IPS-11a (cell line): Measurements from ENCODE around the gene BICD1.
A peak's percentile ranks its signal among the peaks of the same experiment; 100 is the strongest.

ENCODE experiments used
- H3K4me3 ChIP-seq: one replicate; pipeline ENCODE4 v1.5.1; 2013; ENCODE audit warnings: low read depth, low read length, control low read depth

BICD1 gene

DNA sequence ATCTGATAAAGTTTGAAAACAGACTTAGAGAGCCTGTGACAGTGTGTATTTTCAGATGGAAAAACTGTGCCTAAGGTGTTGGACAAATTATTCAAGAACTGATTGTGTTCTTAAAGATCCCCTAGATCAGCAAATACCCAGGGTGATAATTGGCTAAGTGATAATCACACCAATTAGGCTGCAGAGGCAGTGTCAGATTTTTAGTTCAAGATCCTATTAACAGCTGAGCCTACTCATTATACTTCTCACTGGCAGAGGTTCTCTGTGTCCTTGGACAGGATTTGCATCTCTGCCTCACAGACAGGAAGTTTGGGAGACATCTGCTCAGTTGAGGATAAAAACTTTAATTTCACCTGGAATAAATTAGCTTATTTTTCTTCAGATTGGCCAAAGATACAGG lies 288.4 kb downstream of the BICD1 start:
- no peak overlapping the region for H3K4me3 ChIP-seq

- no peak overlapping the region for H3K4me3 ChIP-seq
Observed at GRCh38 chr12:32397696-32398095, 291.0 kb downstream of the BICD1 start.

DNA sequence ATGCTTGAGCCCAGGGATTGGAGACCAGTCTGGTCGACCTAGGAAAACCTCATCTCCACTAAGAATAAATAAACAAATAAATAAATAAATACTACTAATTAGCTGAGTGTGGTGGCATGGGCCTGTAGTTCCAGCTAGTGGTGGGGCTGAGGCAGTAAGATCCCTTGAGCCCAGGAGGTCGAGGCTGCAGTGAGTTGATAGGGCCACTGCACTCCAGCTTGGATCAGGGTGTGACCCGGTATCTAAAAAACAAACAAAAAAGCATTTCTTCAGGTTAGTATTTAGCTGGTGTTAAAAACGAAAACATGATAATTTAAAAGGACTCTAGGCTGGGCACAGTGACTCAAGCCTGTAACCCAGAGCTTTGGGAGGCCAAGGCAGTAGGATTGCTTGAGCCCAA lies 291.5 kb downstream of the BICD1 start:
- H3K4me3 ChIP-seq, result peak overlapping the region; percentile 97

DNA sequence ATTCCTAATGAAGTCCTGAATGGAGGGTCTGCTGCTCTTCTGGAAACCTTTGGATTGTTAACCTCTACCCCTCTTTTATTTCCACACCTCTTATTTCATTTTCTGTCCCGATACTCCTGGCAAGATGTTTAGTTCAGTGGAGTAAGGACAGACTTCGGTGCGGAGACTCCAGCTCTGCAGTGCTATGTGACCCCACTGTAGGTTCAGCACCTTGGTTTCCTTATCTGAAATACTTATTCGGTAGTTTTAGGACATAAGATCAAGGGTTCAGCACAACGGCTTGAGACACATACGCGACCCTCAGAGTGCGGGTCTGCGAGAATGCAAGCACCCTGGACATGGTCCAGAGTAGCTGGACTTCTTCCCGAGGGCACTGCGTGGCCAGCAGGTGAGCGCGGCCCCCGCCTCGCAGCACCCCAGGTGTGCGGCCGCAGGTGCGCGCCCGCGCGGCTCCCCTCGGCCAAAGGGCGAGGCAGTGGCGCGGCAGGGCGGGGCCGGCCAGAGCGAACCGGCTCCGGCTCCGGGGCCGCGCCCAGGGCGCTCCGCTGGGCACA lies 292.2 kb downstream of the BICD1 start:
- peak overlapping the region; percentile 97 for H3K4me3 ChIP-seq

DNA sequence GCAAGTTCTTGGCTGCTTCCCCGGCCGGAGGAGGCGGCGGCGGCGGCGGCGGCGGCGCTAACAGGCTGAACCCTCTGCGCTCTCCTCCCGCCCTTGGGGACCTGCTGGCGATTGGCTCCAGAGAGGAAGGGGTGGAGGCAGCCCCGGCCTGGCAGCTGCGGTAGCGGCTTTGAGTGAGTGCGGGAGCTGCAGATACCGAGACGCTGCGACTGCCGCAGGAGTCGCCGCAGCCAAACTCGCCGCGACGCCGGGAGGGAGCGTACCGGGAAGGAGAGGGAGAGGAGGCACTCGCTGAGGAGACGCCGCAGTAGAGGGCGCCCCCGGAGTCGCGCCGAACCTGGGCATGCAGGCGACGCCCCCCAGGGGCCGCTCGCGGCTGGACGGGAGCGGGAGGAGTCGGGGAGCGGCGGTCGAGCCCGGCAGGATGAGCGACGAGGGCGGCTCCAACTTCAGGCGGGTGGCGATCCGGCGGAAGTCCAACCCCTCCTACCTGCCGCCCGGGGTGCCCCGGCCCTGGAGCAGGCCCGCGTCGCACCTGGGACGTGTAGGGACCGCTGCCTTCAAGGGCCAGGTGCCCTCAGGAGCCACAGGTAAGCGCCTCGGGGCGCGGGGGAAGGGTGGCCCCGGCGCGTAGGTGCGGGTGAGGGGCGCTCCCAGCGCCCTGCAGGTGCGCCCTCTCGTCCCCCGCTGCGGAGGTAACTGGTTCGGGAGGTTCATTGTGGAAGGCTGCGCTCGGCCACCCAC lies 292.9 kb downstream of the BICD1 start, which contains the start of gene FGD4:
FGD4 (plus strand) TSS at position 189 of the 744 bp plus-strand sequence.
- H3K4me3 ChIP-seq, result peak within 1 kb of the TSS; percentile 97

- peak overlapping the region; percentile 97 for H3K4me3 ChIP-seq
Observed at GRCh38 chr12:32400114-32400672, 293.5 kb downstream of the BICD1 start.

- peak overlapping the region; percentile 97 for H3K4me3 ChIP-seq
Observed at GRCh38 chr12:32400866-32401265, 294.2 kb downstream of the BICD1 start.

DNA sequence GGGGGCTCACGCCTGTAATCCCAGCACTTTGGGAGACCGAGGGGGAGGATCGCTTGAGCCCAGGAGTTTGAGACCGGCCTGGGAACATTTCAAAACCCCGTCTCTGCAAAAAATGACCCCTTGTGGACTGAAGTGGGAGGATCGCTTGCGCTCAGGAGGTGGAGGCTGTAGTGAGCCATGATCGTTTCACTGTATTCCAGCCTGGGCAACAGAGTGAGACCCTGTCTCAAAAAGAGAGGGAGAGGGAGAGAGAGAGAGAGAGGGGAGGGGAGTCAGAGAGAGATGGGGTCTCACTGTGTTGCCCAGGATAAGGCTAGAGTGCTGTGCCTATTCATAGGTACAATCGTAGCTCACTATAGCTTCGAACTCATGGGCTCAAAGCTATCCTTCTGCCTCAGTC lies 295.5 kb downstream of the BICD1 start:
- no peak overlapping the region for H3K4me3 ChIP-seq

DNA sequence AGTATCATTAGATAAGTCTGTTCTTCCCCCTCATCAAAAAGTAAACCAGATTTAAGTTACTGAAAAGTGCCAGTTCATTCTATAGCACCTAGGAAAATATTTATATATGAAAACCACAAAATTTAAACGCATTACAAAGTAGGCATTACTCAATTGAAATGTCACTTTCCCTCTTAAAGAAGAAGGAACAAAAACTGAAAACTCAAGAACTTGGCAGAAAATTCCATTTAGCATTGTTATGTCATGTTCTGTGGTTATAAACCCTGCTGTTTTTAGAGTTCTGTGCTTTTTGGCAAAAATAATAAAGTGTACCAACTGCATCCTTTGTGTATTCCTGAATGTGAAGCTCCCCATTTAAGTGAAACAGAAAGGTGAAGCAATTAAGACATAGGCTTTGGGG lies 296.3 kb downstream of the BICD1 start:
- H3K4me3 ChIP-seq, result no peak overlapping the region

DNA sequence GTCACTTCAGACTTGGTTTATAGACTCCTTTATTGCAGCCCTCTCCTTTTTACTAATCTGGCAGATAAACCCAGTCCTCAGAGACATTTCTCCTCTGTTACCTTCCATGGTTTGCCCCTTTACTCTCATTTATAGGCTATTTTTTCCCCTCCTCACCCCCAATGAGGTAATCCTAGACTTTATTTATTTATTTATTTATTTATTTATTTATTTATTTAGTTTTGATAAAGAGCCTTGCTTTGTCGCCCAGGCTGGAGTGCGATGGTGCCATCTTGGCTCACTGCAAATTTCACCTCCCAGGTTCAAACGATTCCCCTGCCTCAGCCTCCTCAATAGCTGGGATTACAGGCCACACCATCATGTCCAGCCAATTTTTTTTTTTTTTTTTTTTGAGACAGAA lies 301.1 kb downstream of the BICD1 start:
- H3K4me3 ChIP-seq, result no peak overlapping the region

- H3K4me3 ChIP-seq, result no peak overlapping the region
Observed at GRCh38 chr12:32413412-32413811, 306.8 kb downstream of the BICD1 start.

DNA sequence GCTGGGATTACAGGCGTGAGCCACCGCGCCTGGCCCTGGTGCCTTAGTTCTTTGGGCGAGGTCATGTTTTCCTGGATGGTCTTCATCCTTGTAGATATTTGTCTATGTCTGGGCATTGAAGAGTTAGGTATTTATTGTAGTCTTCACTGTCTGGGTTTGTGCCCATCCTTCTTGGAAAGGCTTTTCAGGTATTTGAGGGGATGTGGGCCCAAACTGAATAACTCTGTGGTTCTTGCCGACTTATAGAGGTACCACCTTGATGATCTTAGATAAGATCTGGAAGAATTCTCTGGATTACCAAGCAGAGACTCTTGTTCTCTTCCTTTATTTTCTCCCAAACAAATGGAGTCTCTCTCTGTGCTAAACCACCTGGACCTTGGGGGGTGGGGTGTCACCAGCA lies 311.6 kb downstream of the BICD1 start:
- H3K4me3 ChIP-seq, result no peak overlapping the region

GRCh38 chr12:32418903-32419519 lies 312.4 kb downstream of the BICD1 start:
- no peak overlapping the region for H3K4me3 ChIP-seq

- H3K4me3 ChIP-seq, result no peak overlapping the region
Observed at GRCh38 chr12:32419520-32419960, 312.9 kb downstream of the BICD1 start.

- H3K4me3 ChIP-seq, result no peak overlapping the region
Observed at GRCh38 chr12:32420356-32420755, 313.7 kb downstream of the BICD1 start.

DNA sequence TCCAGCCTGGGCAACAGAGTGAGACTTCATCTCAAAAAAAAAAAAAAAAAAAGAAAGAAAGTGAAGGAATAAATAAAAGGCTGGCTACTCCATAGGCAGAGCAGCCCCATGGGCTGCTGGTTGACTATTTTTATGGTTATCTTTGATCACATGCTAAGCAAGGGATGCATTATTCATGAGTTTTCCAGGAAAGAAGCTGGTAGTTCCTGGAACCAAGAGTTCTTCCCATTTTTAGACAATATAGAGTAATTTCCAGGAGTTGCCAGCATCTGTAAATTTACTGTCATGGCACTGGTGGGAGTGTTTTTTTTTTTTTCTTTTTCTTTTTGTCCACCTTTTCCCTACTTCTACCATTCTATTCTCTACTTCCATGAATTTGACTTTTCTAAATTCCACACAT lies 316.9 kb downstream of the BICD1 start:
- no peak overlapping the region for H3K4me3 ChIP-seq

- H3K4me3 ChIP-seq, result no peak overlapping the region
Observed at GRCh38 chr12:32431025-32431424, 324.4 kb downstream of the BICD1 start.
